Uterus (tissue), 4 donors: ENCODE data around the gene UCK2. TPM values are rescaled to one million over a fixed set of nuclear protein-coding genes. Genes with fewer than 3 reads are reported as not detected.

Experiments
- DNase-seq, 2 donors: peaks; one replicate each; pipeline ENCODE4 v3.0.0-alpha.2; 2019 to 2020
- H3K27ac ChIP-seq, 2 donors: fragments of 200-600 bp; sonication (generic); 1 replicate in 1 of 2; 2 replicates in 1 of 2; pipeline ENCODE4 v1.5.1; 2016 to 2018
- H3K27me3 ChIP-seq, 2 donors: fragments of 200-600 bp; sonication (generic); one replicate each; pipeline ENCODE4 v1.5.1; 2018 to 2019; ENCODE audit warnings: control low read depth in 1 of 2
- H3K36me3 ChIP-seq, 2 donors: fragments of 200-600 bp; sonication (generic); one replicate each; pipeline ENCODE4 v1.5.1; 2019; ENCODE audit warnings: control low read depth in 1 of 2
- H3K4me1 ChIP-seq, 2 donors: fragments of 200-600 bp; sonication (generic); one replicate each; pipeline ENCODE4 v1.5.1; 2018 to 2019; ENCODE audit warnings: control low read depth in 1 of 2
- H3K4me3 ChIP-seq, 2 donors: fragments of 200-600 bp; sonication (generic); 1 replicate in 1 of 2; 2 replicates in 1 of 2; pipeline ENCODE4 v1.5.1; 2018 to 2019; ENCODE audit warnings: mild to moderate bottlenecking in 1 of 2
- H3K9me3 ChIP-seq, 2 donors: fragments of 200-600 bp; sonication (generic); one replicate each; pipeline ENCODE4 v1.5.1; 2019; ENCODE audit warnings: control low read depth in 1 of 2
- CTCF ChIP-seq, 4 experiments: fragments of 200-600 bp in 2 of 4; fragments of 450-650 bp in 2 of 4; sonication (generic) in 2 of 4; IDR thresholded peaks; one replicate each; pipeline ENCODE4 v1.5.1; 2016 to 2019; ENCODE audit warnings: antibody characterized with exemption in 4 of 4, mild to moderate bottlenecking in 2 of 4, moderate library complexity in 1 of 4
- POLR2A ChIP-seq, 2 donors: fragments of 450-650 bp; IDR thresholded peaks; one replicate each; pipeline ENCODE4 v1.6.1; 2016; ENCODE audit warnings: antibody characterized with exemption in 2 of 2, mild to moderate bottlenecking in 1 of 2, moderate library complexity in 1 of 2
- intact Hi-C: fragments of 100-400 bp; cut with DNase I; formaldehyde crosslinking; loops from one replicate; pipeline ENCODE4 v1.15.1; 2023; ENCODE audit warnings: low total_unique reads
- total RNA-seq, 4 donors: library from RNA; depleted of rRNA in 3 of 4; stranded (reverse); fragments of >200 nt in 3 of 4; gene quantifications; one replicate each; pipeline versions ENCODE4 v1.1.0 to v1.2.4, GENCODE V29; 2014 to 2023
- donor health status: DM: yes; HTN: yes; CAD: no.

UCK2 gene
- total RNA-seq, 4 donors from 2014 or later: 3.5 to 34.1 (median 25.7) TPM

GRCh38 chr1:165900576-165901380, 73.4 kb downstream of the UCK2 start:
- no peak for DNase-seq
- no peaks in the 10 kb centered on the region for H3K9me3 ChIP-seq
- intact Hi-C loops: no loop called here
- H3K4me1 ChIP-seq: peaks cover 0 to 13% of the 10 kb centered on the region in 2 donors
- H3K27me3 ChIP-seq: no peaks in the 10 kb centered on the region
- no peak overlapping the region for H3K4me3 ChIP-seq
- no peak overlapping the region for H3K27ac ChIP-seq
- no peak for TF ChIP-seq POLR2A (IDR thresholded peaks at IDR 0.05)
- no peak for TF ChIP-seq CTCF (IDR thresholded peaks at IDR 0.05)
- H3K36me3 ChIP-seq: no peaks in the 10 kb centered on the region

GRCh38 chr1:165902565-165902964, 75.2 kb downstream of the UCK2 start:
- no peak for DNase-seq
- H3K4me1 ChIP-seq: peaks cover 0 to 13% of the 10 kb centered on the region in 2 donors
- H3K27ac ChIP-seq: no peak overlapping the region
- H3K27me3 ChIP-seq: no peaks in the 10 kb centered on the region
- no peak for TF ChIP-seq CTCF (IDR thresholded peaks at IDR 0.05)
- no peak for TF ChIP-seq POLR2A (IDR thresholded peaks at IDR 0.05)
- no peak overlapping the region for H3K4me3 ChIP-seq
- intact Hi-C loops: no loop called here
- H3K9me3 ChIP-seq: no peaks in the 10 kb centered on the region
- H3K36me3 ChIP-seq: no peaks in the 10 kb centered on the region

- intact Hi-C loops: no loop called here
- no peak for DNase-seq
Observed at GRCh38 chr1:165903672-165904071, 76.3 kb downstream of the UCK2 start.

GRCh38 chr1:165904948-165905347, 77.5 kb downstream of the UCK2 start:
- Histone ChIP-seq H3K27me3 (no peaks in the 10 kb centered on the region), H3K4me3 (no peak overlapping the region), H3K4me1 (no peaks in the 10 kb centered on the region), H3K27ac (no peak overlapping the region), H3K9me3 (no peaks in the 10 kb centered on the region), H3K36me3 (no peaks in the 10 kb centered on the region)
- DNase-seq: no peak
- intact Hi-C loops: no loop called here
- no peak for TF ChIP-seq POLR2A (IDR thresholded peaks at IDR 0.05)
- no peak for TF ChIP-seq CTCF (IDR thresholded peaks at IDR 0.05)

More at GRCh38 chr1:165903672-165904071, 76.3 kb downstream of the UCK2 start:
- Histone ChIP-seq H3K36me3 (no peaks in the 10 kb centered on the region), H3K4me1 (peaks cover 0 to 10% of the 10 kb centered on the region in 2 donors), H3K9me3 (no peaks in the 10 kb centered on the region), H3K27ac (no peak overlapping the region), H3K27me3 (no peaks in the 10 kb centered on the region), H3K4me3 (no peak overlapping the region)
- TF ChIP-seq CTCF (IDR thresholded peaks at IDR 0.05): no peak
- no peak for TF ChIP-seq POLR2A (IDR thresholded peaks at IDR 0.05)

GRCh38 chr1:165905853-165906252, 78.4 kb downstream of the UCK2 start:
- Histone ChIP-seq H3K4me3 (no peak overlapping the region), H3K4me1 (no peaks in the 10 kb centered on the region), H3K27me3 (no peaks in the 10 kb centered on the region), H3K36me3 (no peaks in the 10 kb centered on the region), H3K9me3 (no peaks in the 10 kb centered on the region), H3K27ac (no peak overlapping the region)
- no peak for DNase-seq
- intact Hi-C loops: no loop called here
- no peak for TF ChIP-seq POLR2A (IDR thresholded peaks at IDR 0.05)
- no peak for TF ChIP-seq CTCF (IDR thresholded peaks at IDR 0.05)
